ENCODE data around the gene PHLDB2. TPM values are rescaled to one million over a fixed set of nuclear protein-coding genes. Genes with fewer than 3 reads are reported as not detected.

Gene PHLDB2
- total and polyA plus RNA-seq, 2 of the 13 experiments (the other 11 are each of a cell fraction or from before 2014, with no cell fraction given) = 8.4 to 23.6 TPM

- TF ChIP-seq NFE2L1 (CRISPR knock-in tag; IDR thresholded peaks at IDR 0.05; ENCODE audit: borderline replicate concordance) (no peak), HMGXB4 (CRISPR knock-in tag; IDR thresholded peaks at IDR 0.05; ENCODE audit: borderline replicate concordance in 1 of 2, low read depth in 1 of 2) (peak; percentile 51 to 81; a peak in 3 of 4 replicates), ZNF776 (CRISPR knock-in tag; IDR thresholded peaks at IDR 0.05) (0 out of 2 replicates have a peak, but pooled peaks have one; percentile 40), FOXA1 (IDR thresholded peaks at IDR 0.05) (no peak), FOXA1 (CRISPR knock-in tag; IDR thresholded peaks at IDR 0.05) (0 out of 2 replicates have a peak, but pooled peaks have one; percentile 2), DMAP1 (CRISPR knock-in tag; IDR thresholded peaks at IDR 0.05) (peak; percentile 43; the same call in 1 of the 2 replicates), ZNF354B (CRISPR knock-in tag; IDR thresholded peaks at IDR 0.05) (0 out of 2 replicates have a peak, but pooled peaks have one; percentile 27), NCOR1 (IDR thresholded peaks at IDR 0.05; ENCODE audit: borderline replicate concordance, low read length) (peak; percentile 17; the same call in 1 of the 2 replicates), NONO (IDR thresholded peaks at IDR 0.05) (no peak), NONO (CRISPR knock-in tag; conservative IDR thresholded peaks at IDR 0.05) (peak; percentile 83), BRD4 (CRISPR knock-in tag; IDR thresholded peaks at IDR 0.05) (0 out of 2 replicates have a peak, but pooled peaks have one; percentile 20), SP5 (CRISPR knock-in tag; IDR thresholded peaks at IDR 0.05; ENCODE audit: borderline replicate concordance, low read depth) (peak; percentile 55; the same call in 1 of the 2 replicates), ZNF136 (CRISPR knock-in tag; IDR thresholded peaks at IDR 0.05; ENCODE audit: low read depth) (no peak), ATF7-NPFF (CRISPR knock-in tag; IDR thresholded peaks at IDR 0.05; ENCODE audit: low read depth) (peak; percentile 35; the same call in 1 of the 2 replicates), SMAD3 (CRISPR knock-in tag; IDR thresholded peaks at IDR 0.05) (0 out of 2 replicates have a peak, but pooled peaks have one; percentile 14), MTERF4 (CRISPR knock-in tag; IDR thresholded peaks at IDR 0.05) (peak; percentile 82; the same call in 1 of the 2 replicates), RBFOX2 (IDR thresholded peaks at IDR 0.05; ENCODE audit: low read depth, low read length) (peak; percentile 54), NR2C2 (CRISPR knock-in tag; IDR thresholded peaks at IDR 0.05; ENCODE audit: borderline replicate concordance) (peak; percentile 39; the same call in 1 of the 2 replicates), ZNF343 (CRISPR knock-in tag; IDR thresholded peaks at IDR 0.05) (0 out of 2 replicates have a peak, but pooled peaks have one; percentile 69), ZFP91 (CRISPR knock-in tag; IDR thresholded peaks at IDR 0.05; ENCODE audit: borderline replicate concordance) (peak; percentile 83; the same call in 1 of the 2 replicates), ZNF841 (CRISPR knock-in tag; IDR thresholded peaks at IDR 0.05; ENCODE audit: borderline replicate concordance) (no peak), DBP (CRISPR knock-in tag; IDR thresholded peaks at IDR 0.05; ENCODE audit: not compliant biosample characterization) (no peak), ZNF20 (CRISPR knock-in tag; IDR thresholded peaks at IDR 0.05) (no peak), ZNF615 (CRISPR knock-in tag; IDR thresholded peaks at IDR 0.05; ENCODE audit: borderline replicate concordance) (peak; percentile 63; the same call in 1 of the 2 replicates)
Measured at GRCh38 chr3:111859061-111859973, at the start of gene PHLDB2 (continued).
